Choroid plexus epithelial cell (primary cell): ENCODE data around the gene MS4A7.

Experiments used
- DNase-seq: peaks from one replicate; pipeline ENCODE4 v3.0.0-alpha.2; 2010; ENCODE audit warnings: low read depth
- H3K4me3 ChIP-seq: 2 replicates; pipeline ENCODE4 v1.5.1; 2011; ENCODE audit warnings: low read depth, mild to moderate bottlenecking, control low read depth, low read length, moderate library complexity
- TF ChIP-seq, protein P1 (sequence below): conservative IDR thresholded peaks from 2 replicates; pipeline ENCODE4 v1.5.1; 2011; ENCODE audit warnings: low read depth, mild to moderate bottlenecking, control low read depth, inconsistent platforms, low read length, moderate library complexity

Gene MS4A7

DNA sequence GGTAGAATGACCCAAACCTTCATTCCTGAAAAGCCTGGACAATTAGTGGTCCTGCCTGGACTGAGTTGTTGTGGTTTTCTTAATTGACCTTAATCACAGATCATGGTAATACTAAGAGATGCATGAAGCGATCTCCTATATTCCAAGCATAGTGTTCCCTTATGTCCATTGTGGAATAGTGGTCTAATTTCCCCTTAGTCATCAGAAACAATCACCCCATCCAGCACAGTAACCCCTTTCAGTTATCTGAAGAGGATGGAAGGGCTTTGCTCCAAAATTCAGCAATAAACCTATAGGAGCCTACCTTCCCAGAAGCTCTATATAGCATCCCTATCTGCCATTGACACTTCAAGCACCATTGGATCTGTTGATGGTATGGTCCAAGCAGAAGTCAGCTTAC, 44.3 kb downstream of the MS4A7 start:
- DNase-seq = no peak
- no peak overlapping the region for H3K4me3 ChIP-seq
- TF ChIP-seq, protein P1, sequence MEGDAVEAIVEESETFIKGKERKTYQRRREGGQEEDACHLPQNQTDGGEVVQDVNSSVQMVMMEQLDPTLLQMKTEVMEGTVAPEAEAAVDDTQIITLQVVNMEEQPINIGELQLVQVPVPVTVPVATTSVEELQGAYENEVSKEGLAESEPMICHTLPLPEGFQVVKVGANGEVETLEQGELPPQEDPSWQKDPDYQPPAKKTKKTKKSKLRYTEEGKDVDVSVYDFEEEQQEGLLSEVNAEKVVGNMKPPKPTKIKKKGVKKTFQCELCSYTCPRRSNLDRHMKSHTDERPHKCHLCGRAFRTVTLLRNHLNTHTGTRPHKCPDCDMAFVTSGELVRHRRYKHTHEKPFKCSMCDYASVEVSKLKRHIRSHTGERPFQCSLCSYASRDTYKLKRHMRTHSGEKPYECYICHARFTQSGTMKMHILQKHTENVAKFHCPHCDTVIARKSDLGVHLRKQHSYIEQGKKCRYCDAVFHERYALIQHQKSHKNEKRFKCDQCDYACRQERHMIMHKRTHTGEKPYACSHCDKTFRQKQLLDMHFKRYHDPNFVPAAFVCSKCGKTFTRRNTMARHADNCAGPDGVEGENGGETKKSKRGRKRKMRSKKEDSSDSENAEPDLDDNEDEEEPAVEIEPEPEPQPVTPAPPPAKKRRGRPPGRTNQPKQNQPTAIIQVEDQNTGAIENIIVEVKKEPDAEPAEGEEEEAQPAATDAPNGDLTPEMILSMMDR = no peak

DNA sequence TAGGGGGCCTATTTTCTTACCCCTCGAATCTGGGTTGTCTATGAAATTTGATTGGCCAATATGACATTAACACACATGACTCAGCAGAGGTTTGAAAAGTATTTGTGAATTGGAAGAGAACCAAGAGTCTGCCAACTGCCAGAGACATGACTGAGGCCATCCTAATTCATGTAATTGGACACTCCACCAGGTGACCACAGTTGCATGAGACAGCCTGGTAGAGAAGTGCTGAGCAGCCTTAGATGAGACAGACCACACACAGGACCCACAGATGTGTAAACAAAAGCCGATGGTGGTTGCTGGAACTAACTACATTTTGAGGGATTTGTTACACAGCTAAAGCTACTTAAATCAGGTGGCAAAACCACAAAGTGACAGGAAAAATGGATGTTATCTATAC, 50.2 kb downstream of the MS4A7 start:
- DNase-seq = no peak
- no peak overlapping the region for H3K4me3 ChIP-seq
- TF ChIP-seq, protein P1 = no peak

DNA sequence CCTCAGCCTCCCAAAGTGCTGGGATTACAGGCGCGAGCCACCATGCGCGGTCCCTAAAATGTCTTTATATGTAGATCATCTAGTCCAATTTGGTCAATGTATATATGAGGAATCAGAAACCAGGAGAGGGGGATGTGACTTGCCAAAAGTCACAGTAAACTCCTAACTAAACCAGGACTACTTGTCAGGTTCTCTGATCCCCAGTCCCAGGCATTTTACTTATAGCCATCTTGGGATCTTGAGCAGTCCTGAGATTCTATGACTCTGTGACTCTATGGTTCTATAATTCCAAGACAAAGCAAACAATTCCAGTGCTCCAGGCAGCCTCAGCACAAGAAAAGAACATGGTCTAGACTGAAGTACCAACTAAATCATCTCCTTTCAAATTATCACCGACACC, 50.9 kb downstream of the MS4A7 start, which contains the start of gene MS4A5:
TSS of gene MS4A5 (plus strand) at position 301 of the 400 bp plus-strand sequence. CDS start 103 bp downstream, outside the sequence.
- H3K4me3 ChIP-seq = no peak within 1 kb of the TSS
- TF ChIP-seq, protein P1 = no peak
- DNase-seq = no peak

DNA sequence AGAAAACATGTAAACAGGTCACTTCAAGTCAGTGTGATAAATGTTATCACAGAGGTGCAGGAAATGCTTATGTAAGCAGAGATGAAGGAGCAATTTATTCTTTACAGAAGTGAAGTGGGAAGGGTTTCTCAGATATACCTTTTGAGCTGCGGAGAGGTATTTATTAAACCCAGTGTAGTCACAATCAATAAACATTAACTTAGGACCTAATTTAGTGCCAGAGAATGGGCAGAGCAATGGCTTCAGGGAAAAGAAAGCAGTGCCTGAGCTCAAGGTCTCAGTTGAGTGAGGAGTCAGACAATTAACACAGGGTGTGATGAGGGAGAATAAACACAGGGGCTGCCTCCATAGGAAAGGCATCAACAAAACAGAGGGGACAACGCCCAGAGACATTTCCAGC, 52.9 kb downstream of the MS4A7 start:
- H3K4me3 ChIP-seq = no peak overlapping the region
- no peak for DNase-seq
- TF ChIP-seq, protein P1 = no peak

DNA sequence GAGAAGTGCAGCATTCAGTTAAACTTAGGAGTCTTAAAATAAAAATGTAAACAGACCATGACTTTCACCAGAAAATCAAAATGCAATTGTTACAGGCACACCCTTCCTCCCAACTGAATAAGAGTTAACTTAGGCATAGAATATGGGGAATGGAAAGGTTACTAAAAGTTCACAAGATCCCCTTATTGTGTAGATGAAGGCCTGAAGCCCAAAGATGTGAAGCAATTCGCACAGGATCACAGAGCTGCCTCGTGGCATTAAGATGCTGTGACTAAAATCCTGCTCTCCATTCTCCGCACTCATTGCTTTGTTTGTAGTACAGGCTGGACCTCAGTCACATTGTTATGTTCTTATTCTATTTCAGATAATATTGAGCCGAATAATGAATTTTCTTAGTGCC, 55.1 kb downstream of the MS4A7 start:
- TF ChIP-seq, protein P1 = no peak
- H3K4me3 ChIP-seq = no peak overlapping the region

More for the DNA sequence above, 55.1 kb downstream of the MS4A7 start:
- DNase-seq = no peak
